ENCODE measurements around the gene TIPARP.

The TIPARP gene

GRCh38 chr3:156681002-156681401, 6.6 kb downstream of the TIPARP start:
- H3K4me3 ChIP-seq (ENCODE audit: low read depth, low read length), result no peak overlapping the region
- TF ChIP-seq CTCF (IDR thresholded peaks at IDR 0.05; ENCODE audit: control insufficient read depth, extremely low read depth, insufficient read depth), result no peak
- peak; percentile 100 for DNase-seq (ENCODE audit: low read depth)

DNA sequence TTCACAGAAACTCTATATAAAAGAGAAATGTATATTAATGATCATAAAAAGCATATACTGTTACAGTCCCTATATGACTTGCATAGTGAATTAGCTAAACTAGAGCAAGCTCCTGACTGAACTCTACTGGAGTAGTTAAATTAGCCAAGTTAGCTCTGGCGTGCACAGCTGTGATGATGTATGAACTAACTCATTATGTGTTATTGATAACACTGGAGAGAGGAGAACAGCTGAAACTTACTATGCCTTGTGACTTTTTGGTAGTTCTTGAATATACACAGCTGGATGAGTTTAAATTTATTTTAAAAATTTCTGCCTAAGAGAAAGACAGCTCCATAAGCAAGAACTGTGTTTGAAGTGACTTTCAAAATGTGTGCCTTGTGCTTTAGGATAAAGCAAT, 8.1 kb downstream of the TIPARP start:
- no peak overlapping the region for H3K4me3 ChIP-seq (ENCODE audit: low read depth, low read length)
- no peak for DNase-seq (ENCODE audit: low read depth)
- TF ChIP-seq CTCF (IDR thresholded peaks at IDR 0.05; ENCODE audit: control insufficient read depth, extremely low read depth, insufficient read depth), result no peak

DNA sequence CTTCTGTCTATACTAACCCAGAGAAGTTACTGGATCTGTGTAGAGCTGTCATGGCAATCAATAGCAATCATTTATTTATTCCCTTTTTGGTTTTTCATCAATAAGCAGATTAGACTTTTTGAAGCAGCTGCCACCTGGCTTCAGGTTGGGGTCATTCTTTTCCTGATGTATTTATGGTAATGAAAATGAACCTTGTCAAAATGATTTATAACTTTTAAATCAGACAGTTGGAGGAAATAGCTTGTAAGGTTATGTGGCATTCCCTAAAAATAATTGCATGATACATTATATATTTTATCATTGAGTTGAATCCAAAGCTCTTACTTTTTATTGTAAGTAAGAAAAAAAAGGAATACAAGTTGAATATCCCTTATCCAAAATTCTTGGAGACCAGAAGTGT, 8.6 kb downstream of the TIPARP start:
- DNase-seq (ENCODE audit: low read depth), result no peak
- no peak overlapping the region for H3K4me3 ChIP-seq (ENCODE audit: low read depth, low read length)
- TF ChIP-seq CTCF (IDR thresholded peaks at IDR 0.05; ENCODE audit: control insufficient read depth, extremely low read depth, insufficient read depth), result no peak

DNA sequence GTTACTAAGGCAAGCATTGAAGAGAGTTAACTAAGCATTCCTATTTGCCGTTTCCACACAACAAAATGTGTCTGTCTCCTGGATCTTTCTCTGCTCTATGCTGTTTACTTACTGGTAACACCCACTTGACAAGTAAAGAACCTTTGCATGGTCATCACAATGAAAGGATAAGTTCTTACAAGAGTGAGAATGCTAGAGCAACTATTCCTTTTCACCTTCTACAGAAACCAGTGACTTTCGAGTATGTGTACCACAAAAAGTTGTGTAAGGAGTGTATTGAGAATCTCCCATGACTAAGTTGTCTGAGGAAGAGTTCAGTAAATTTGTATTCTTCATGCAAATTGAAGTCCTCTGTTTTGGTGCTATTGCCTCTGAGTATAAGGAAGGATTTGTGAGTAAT, 10.8 kb downstream of the TIPARP start:
- no peak for TF ChIP-seq CTCF (IDR thresholded peaks at IDR 0.05; ENCODE audit: control insufficient read depth, extremely low read depth, insufficient read depth)
- H3K4me3 ChIP-seq (ENCODE audit: low read depth, low read length), result no peak overlapping the region
- no peak for DNase-seq (ENCODE audit: low read depth)

- TF ChIP-seq CTCF (IDR thresholded peaks at IDR 0.05; ENCODE audit: control insufficient read depth, extremely low read depth, insufficient read depth), result no peak
- H3K4me3 ChIP-seq (ENCODE audit: low read depth, low read length), result no peak overlapping the region
- DNase-seq (ENCODE audit: low read depth), result no peak
Observed at GRCh38 chr3:156685752-156686151, 11.4 kb downstream of the TIPARP start.

GRCh38 chr3:156687023-156687422, 12.6 kb downstream of the TIPARP start:
- DNase-seq (ENCODE audit: low read depth), result no peak
- H3K4me3 ChIP-seq (ENCODE audit: low read depth, low read length), result no peak overlapping the region
- no peak for TF ChIP-seq CTCF (IDR thresholded peaks at IDR 0.05; ENCODE audit: control insufficient read depth, extremely low read depth, insufficient read depth)

GRCh38 chr3:156688632-156689452, 14.5 kb downstream of the TIPARP start:
- no peak overlapping the region for H3K4me3 ChIP-seq (ENCODE audit: low read depth, low read length)
- TF ChIP-seq CTCF (IDR thresholded peaks at IDR 0.05; ENCODE audit: control insufficient read depth, extremely low read depth, insufficient read depth), result no peak
- DNase-seq (ENCODE audit: low read depth), result no peak

Measured in LNCaP clone FGC (cell line).